CD4-positive, alpha-beta T cell treated with Interleukin-6 for 4 hours (primary cell): ENCODE data around the gene CLSTN3.
A peak's percentile ranks its signal among the peaks of the same experiment; 100 is the strongest.
"Not testable (repeated sequence)": the region's sequence is repeated elsewhere in the genome, so short reads cannot be mapped to it uniquely, and the experiment has no call there.

Source experiments
- DNase-seq: peaks from one replicate; pipeline ENCODE4 v3.0.0-alpha.2; 2020; ENCODE audit warnings: mixed read lengths

CLSTN3 gene

DNA sequence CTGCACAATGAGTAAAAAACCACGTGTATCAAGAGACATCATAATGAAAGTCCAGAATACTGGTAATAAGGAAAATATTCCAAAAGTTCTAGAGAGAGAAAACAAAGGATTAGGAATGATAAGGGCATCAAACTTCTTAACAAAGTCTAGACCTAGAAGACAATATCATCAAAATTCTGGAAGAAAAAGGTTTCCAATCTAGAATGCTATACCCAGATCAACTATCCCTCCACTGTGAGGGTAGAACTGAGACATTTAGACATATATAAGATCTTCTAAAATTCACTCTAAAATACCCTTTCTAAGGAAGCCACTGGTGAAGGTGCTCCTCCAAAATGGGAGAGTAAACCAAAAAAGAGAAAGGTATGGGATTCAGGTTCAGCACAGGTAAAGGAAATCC is 24.1 kb upstream of the CLSTN3 start:
- DNase-seq, result no peak

- DNase-seq, result not testable (repeated sequence)
Observed at GRCh38 chr12:7107181-7107580, 23.0 kb upstream of the CLSTN3 start.

GRCh38 chr12:7107636-7108002 is 22.6 kb upstream of the CLSTN3 start:
- no peak for DNase-seq

DNA sequence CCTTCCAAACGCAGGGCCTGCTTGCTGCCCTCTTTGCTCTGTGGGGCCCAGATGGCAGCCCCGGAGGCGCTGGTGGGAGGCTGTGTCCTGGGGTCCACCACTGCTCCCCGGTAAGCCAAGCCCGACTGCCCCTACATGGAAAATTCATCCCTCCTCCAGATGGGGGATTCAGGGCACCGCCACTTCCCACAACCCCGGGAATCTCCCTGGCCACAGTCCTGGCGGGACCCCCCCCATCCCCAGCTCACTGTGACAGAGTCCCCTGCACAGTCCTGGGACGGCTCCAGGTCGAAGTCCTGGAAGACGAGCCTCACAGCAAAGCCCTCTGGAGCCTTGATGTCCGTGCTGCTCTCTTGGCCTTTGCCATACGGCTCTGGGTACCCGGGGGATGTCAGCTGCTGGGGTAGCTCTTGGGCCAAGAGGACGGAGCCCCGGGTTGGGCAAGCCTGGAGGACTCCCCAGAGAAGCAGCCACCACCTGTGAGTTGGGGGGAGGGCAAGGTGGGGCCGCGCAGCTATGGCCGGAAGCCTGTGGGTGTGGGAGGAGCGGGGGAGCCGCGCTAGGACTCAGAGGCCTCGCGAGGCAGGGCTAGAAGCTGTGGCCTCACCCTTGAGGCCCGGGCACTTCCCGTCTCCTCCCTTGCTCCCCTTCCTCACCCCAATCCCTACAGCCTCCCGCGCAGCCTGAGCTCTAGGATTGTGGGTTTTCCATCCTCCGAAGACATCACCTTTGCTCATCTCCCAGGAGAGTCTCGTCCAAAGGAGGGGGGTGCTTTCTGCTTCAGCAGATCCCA is 22.0 kb upstream of the CLSTN3 start:
- DNase-seq, result peak; percentile 82

- DNase-seq, result peak; percentile 82
Observed at GRCh38 chr12:7108796-7109571, 21.2 kb upstream of the CLSTN3 start, which contains the start of gene C1RL. Gene C1RL (minus strand): TSS chr12:7109214. CDS start chr12:7109180, 34 bp downstream.

DNA sequence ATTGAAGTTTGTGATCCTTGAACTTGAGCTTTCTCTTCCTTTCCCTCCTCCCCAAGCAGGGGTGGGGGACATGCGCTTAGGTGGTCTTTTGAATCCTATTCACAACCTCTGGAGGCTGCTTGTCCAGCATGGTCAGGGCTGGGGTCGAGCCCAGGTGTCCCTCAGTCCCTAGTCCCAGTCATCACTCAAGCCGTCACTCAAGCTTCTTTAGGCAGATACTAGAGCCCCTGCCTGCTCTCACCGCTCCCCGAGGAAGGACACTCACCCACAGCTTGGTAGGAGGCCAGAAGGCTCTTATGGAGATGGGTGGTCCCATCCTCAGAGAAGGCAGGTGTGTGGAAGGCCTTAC is 20.6 kb upstream of the CLSTN3 start:
- DNase-seq, result no peak

GRCh38 chr12:7110661-7111060 is 19.5 kb upstream of the CLSTN3 start:
- no peak for DNase-seq

DNA sequence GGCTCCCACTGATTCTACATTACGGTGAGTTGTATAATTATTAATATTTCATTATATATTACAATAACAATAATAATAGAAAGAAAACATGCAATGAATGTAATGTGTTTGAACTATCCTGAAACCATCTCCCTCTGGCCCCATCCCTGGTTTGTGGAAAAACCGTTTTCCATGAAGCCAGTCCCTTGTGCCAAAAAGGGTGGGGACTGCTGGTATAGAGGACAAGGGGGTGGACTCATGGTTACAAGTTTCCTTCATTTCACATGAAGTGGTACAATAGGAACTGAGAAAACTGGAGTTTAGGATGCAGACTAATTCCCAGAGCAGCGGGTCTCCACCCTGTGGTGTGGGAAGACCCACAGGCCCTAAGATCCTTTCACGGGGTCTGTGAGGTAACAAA is 18.1 kb upstream of the CLSTN3 start:
- DNase-seq, result no peak

DNA sequence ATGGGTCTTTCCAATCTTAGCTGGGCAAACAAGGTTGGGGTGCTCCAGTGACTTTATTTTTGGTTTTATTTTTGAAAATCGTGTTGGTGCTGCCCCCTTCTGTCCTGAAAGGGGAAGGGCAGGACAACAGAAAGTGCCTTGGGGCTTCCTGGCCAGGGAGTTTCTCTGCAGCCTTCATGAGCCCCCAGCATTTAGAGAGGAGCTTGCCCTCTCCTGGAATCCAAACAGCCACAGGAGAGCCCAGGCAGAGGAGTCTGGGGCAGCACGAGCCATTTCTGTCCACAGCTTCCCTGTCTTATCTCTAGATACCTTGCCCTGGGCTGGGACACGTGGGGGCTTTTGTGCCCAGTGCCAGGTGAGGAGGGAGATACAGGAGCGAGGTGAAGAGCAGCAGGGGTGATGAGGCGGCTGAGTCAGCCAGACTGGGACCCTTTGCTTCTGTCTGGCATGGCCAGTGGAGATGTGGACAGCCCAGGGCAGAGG is 16.7 kb upstream of the CLSTN3 start:
- peak; percentile 45 for DNase-seq

GRCh38 chr12:7114008-7114407 is 16.2 kb upstream of the CLSTN3 start:
- DNase-seq, result no peak

DNA sequence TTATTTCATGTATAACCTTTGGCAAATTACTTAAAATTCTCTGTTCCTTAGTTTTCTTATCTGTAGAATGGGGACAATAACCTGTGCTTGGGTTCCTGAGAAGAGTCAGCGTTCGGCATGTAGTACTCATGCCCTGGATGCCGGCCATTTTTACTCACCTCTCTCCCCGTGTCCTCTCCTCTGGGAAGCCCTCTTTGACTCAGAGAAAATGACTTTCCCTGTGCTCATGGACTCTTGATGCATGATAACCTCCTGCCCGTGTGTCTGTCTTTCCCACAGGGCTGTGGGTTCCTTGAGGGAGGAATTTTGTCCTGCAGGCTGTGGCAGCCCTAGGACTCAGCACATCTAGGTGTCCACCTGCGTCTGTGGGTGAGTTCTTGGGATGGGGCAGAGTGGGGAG is 15.3 kb upstream of the CLSTN3 start:
- DNase-seq, result no peak

GRCh38 chr12:7116196-7116595 is 14.0 kb upstream of the CLSTN3 start:
- DNase-seq, result no peak

GRCh38 chr12:7116916-7117315 is 13.3 kb upstream of the CLSTN3 start:
- DNase-seq, result no peak

GRCh38 chr12:7117670-7118069 is 12.5 kb upstream of the CLSTN3 start:
- no peak for DNase-seq

GRCh38 chr12:7118881-7119280 is 11.3 kb upstream of the CLSTN3 start:
- no peak for DNase-seq

- DNase-seq, result no peak
Observed at GRCh38 chr12:7120166-7120565, 10.0 kb upstream of the CLSTN3 start.

DNA sequence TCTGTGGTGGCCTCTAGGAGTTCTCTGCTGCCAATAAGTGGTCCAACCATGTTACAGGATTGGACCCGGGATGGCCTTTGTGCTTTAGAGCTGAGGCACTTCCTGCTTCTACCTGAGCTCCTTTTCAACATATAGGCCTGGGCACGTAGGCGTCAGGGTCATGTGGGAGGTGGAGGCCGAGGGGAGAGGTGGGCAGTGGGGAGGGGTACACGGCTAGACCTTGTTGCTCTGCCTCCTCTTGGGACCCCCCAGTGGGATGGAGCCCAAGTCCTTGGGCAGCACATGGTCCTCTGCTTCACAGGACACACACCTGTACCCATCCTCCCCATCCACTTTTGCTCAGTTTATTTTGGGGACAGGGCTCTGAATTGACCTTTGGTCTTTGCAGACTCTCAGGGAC is 8.8 kb upstream of the CLSTN3 start:
- DNase-seq, result no peak

DNA sequence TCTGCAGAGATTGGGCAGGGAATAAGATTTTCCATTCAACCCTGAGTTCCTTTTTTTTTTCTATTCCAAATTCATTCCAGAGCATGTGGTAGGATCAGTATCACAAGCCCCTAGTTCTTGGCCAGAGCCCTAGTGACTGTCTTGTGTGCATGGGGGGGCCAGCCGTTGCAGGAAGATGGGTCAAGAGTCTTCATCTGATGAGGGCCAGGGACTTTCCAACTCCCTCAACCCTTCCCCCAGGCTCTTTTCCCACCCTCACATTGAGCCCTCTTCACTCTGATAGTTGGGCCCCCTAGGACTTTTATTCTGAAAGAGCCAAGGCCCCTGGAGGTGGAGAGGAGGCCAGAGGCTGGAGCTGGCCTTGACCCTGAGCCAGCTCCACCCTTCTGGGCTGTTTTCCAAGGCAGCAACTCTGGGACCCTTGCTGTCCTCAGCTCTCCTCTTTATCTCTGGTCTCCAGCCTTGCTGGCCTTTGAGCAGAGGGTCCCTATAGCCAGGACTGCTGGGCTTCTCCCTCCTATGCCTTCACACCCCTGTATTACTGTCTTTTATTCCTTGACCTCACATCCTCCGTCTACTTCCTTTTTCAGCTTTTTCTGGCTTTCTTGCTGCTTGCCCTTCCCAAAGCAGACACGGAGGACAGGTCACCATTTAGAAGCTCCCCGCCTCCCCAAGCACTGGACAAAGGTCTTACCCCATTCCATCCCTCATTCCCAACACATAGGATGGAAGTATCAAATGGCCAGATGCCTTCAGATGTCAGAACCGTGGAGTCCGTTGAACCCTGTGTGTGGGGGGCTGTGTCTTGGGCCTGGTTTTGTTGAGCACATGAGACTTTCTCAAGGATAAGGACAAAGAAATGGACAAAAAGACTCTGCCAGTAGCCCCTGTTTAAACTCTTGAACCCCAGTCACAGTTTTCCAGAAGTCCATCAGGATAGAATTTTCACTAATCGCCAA is 7.1 kb upstream of the CLSTN3 start:
- DNase-seq, result no peak

GRCh38 chr12:7123806-7124522 is 6.2 kb upstream of the CLSTN3 start:
- DNase-seq, result no peak

DNA sequence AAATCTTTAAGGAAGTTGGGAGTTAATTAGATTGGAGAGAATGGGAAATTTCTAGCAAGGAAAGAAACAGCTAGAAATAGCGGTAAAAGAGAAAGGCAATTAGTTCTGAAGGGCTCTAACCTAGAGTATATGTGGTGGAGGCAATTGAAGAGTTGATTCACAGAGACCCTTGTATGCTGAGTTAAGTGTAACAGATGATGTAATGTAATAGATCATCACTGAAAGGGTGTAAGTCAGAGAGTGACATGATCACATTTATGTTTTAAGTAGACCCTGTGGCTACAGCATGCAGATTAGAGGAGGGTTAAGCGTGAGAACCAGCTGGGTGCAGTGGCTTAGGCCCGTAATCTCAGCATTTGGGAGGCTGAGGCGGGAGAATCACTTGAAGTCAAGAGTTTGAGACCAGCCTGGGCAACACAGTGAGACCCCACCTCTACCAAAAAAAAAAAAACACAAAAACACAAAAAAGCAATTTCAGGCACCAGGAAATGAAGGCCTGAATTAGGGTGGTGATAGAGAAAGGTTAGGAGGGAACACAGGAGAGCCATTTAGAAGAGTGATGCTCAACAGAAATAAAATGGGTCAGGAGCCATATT is 4.4 kb upstream of the CLSTN3 start:
- DNase-seq, result no peak

- no peak for DNase-seq
Observed at GRCh38 chr12:7127916-7128626, 2.1 kb upstream of the CLSTN3 start.
